GM19025 (cell line): Measurements from ENCODE around the gene IL26.
"Not testable (repeated sequence)": the region's sequence is repeated elsewhere in the genome, so short reads cannot be mapped to it uniquely, and the experiment has no call there.

ENCODE experiments used
- ATAC-seq: cut with Tn5 transposase; IDR thresholded peaks from one replicate; pipeline ENCODE4 v1.9.1; 2021; ENCODE audit warnings: mild to moderate bottlenecking, low read depth, moderate library complexity; ENCODE audit not compliant: unreplicated experiment

Gene IL26

DNA sequence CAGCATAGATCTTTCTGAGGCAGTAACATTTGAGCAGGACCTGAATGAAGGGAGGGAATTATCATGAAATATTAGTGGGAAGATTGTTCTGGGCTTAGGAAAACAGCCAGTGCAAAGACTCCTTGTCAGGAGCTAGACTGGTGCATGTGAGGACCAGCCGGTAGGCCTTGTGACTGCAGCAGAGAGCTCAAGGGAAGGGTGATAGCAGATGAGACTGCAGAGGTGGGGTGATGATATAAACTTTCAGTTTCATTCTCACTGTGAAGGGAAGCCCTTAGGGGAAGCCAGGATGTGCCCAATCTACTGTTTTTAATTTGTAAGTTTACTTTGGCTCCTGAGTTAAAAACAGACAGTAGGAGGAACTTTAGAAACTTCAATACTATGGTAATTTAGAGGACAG is 15.4 kb upstream of the IL26 start:
- ATAC-seq = peak; percentile 96

DNA sequence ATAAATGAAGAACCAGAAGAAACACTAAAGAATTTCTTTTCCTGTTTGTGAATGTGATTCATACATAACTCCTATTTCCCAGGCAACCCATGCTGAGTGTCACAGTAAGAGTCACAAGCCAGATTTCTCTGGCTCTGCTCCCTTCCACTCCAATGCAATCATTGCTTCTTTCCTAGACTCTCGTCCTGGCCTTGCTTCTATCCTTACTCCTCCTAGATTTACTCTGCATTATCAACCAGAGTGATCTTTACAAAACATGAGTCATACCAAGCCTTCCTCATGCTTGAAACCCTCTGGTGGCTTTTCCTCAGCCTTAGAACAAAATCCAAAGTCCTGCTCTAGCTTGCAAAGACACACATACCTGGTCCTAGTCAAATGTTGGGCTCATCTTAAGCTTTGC is 14.5 kb upstream of the IL26 start:
- no peak for ATAC-seq

DNA sequence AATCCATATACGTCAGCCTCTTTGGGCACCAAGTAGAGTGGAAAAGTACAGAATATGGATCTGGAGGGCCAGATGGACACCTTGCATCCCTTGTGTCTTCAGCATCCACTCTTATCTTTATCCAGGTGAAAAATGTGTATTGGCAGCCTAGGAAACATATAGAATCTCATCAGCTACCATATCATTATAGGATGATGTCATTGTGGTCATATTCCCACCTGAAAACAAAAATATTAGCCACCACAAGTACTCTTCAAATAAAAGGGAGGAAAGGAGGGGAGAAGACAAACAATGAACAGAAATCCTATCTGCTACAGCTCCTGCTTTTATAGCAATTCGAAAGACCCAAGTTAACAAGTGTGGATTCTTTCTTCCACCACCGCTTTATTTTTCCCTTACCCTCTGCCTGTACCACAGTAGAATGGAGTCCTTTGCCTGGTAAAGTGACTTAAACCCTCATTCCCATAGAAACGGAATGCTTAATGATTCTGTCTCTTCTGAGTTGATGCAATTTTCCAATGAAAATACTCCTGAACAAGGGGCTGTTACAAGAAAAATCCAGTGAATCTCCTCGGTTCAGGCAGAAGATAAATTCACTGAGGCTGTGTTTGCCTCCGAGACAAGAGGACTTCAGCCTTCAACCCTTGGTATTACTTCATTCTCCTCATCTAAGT is 13.8 kb upstream of the IL26 start:
- no peak for ATAC-seq

DNA sequence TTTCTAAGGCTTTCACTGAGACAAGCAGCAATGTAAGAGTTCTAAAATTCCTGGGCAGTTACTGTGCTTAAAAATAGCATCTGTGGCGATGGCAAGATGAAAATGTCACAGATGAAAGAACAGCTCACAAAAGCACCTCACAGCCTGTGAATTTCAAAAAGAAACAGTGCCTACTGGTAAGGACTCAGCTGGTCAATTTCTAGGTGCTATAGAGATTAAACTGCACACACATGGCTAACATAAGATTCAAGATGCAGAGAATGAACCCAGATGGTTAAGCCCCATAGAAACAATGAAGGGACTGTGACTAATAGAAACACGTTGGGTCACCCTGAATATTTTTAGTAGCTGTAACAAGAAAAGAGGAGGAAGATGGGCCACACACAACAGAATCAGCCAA is 12.0 kb upstream of the IL26 start:
- ATAC-seq = no peak

DNA sequence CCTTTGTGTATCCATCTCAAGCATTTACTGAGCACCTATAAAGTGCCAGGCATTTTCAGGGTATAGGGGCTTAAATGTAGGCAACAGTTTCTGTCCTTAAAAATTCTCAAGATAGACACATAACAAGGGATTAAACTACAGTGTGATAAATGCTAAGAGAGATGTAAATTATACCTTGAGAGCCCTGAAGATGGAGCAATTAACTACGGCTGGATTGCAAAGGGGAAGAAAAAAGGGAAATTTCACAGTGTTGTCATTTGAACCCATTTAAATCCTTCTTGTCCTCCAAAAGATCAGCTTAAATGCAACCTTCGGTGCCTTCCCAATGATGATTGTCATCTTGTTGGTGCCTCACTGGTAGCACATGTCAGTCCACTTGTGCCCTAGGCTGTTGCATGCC is 11.5 kb upstream of the IL26 start:
- ATAC-seq = no peak

DNA sequence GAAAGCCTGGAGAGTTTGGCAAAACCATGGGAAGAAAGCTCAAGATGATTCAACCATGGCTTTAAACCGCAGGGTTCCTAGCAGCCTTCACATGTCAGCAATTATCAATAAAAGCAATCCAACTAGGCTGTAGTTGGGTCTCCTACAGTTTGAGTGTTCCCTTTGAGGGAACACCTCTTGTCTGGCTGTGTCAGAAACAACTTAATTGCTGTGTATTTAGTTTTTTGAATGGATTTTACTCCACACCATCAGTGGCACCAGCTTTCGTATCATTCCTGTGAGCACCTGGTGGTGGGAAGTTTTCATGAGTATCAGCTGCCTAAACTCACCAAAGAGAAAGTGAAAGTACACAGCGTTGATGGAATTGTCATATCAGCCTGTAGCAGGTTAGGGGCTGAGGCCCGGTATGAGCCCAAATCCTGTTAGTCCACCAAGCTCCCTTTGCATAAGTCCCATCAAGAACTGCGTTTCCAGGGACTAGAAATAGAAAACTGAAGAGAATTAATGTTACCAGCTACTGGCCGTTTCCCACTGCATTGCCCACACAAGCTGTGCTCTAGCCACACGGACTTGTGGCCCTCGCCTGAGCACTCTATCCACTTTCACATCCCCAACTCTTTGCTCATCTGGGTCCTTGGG is 10.9 kb upstream of the IL26 start:
- peak; percentile 49 for ATAC-seq

DNA sequence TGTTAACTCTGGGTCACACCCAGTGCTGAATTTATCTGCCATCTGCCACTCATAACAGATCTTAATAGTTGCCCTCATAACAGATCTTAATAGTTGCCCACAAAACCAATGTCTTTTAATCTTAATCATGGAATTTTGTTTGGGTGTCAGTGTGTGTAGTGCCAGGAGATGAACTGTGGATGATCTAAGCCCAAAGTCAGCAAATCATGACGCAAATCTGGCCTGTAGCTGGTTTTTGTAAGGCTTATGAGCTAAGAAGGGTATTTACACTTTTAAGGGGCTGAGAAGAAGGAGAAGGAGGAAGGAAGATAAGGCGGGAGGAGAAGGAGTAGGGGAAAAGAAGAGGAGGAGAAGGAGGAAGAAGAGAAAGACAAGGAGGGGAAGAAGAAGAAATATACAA is 10.0 kb upstream of the IL26 start:
- ATAC-seq = no peak

DNA sequence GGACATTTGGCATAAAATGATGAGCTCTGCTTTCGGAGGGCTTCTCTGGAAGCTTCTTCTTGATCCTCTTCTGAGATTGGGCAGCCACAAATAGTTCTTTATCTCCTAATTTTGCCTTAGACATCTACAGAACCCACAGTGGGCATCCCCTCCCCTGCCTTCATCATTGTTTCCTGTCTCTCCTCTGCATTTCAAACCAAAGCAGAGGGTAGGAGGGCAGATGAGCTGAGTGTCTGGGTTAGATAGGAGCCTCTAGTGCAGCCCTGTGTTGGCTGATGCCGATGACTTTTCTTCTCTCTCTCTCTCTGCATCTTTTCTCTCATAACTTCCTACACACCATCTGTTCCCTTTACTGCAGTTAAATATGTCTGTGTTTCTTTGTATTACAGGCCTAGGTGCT is 8.5 kb upstream of the IL26 start:
- ATAC-seq = no peak

DNA sequence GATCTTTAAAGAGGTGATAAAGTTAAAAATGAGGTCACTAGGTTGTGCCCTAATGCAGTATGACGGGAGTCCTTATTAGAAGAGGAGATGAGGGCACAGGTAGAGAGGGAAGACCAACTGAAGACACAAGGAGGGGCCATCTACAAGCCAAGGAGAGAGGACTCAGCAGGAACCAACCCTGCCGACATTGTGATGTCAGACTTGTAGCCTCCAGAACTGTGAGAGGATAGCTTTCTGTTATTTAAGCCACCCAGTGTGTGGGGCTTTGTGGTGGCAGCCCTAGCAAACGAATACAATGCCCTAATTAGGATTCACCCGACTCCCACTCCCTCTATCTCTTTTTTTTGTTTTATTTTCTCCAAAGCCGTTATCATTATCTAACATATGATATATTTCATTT is 7.9 kb upstream of the IL26 start:
- no peak for ATAC-seq

DNA sequence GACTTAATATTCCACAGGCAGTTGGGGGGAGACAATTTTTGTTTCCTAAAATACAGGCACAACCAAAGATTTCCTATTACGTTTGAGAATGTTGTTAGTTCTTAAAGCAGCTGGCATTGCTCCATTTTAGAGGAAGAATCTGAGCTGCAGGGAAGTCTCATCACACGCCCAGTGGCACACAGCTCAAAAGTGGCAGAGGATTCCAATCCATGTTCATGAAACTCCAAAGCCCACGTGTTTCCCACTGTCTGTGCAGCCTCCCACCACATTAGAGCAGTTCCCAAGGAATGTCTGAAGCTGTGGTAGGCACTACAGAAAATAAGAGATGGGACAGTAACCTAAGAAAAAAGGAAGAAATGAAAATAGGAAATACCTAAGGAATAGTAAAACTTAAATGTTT is 6.1 kb upstream of the IL26 start:
- no peak for ATAC-seq

DNA sequence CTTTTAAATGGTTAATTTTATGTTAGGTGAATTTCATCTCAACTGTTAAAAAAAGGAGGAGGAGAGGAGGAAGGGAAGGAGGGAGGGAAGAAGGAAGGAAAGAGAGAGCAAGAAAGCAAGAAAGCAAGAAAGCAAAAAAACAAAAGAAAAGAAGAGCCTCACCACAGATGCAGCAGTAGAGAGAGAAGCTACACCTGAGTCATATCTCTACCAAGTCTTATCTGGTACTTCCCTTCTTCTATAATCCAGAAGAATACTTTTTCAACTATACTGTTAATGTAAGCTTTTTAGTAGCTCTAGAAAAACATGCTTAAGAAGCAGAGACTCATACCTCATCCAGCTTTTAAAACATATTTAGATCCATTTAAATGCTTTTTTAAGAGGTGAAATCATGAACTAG is 5.6 kb upstream of the IL26 start:
- ATAC-seq = no peak

DNA sequence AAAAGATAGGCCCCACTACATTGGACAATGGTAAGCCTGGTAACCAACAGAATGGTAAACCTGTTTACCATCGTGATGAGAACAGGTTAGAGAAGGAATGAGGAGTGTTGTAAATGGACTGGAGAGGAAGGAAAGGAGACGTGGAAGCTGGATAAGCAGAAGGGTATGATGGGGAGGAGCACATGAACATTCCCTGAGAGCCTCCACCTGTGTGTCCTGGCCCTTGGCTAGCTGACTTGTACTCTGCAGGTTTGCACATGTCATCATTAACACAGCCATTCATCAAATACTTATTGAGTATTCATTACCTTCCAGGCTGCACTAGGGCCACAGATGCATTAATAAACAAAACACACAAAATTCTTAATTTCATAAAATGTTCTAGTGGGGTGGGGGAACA is 4.3 kb upstream of the IL26 start:
- ATAC-seq = no peak

DNA sequence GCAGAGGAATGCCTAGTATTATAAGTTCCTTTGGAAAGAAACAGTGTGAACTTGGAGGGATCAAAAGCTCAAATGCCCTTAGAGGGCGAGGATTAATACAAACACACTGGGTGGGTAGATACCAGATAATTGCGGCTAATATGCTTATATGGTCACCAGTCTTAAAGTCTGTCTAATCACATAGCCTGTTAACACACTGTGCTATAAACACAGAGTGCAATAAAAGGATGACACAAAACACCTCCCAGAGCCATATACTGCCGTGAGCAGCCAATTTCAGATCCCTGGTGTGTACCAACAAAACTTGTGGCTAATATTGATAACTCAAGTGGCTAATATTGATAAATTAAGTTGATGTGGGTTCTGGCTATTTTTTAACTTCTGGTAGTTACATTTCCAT is 1.7 kb upstream of the IL26 start:
- ATAC-seq = no peak

DNA sequence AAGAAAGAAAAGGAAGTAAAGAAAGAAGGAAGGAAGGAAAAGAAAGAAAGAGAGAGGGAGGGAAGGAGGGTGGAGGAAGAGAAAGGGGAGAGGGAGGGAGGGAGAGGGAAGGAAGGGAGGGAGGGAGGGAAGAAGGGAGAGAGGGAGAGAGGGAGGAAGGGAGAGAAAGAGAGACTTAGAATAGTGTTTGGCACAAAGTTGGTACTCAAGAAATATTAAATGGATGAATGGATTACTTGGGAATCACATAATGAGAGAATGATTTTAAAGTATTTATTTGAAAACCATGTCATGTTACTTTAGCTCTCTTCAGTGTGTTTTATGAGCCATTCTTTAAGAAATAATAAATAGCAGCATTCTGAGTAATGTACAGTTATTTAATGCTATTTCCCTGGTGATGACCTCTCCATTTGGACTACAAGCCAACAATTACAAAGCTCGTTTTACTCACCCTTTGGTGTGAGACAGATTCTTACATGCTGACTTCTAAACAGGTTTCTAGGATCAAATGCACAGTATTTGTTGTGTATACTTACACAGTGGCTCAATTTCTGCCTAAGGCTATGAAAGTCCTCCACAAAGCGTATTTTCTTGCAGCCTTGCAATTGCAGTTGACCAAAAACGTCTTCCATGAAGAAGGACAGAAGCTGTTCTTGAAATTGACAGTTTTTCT is 861 bp downstream of the IL26 start:
- ATAC-seq = no peak

DNA sequence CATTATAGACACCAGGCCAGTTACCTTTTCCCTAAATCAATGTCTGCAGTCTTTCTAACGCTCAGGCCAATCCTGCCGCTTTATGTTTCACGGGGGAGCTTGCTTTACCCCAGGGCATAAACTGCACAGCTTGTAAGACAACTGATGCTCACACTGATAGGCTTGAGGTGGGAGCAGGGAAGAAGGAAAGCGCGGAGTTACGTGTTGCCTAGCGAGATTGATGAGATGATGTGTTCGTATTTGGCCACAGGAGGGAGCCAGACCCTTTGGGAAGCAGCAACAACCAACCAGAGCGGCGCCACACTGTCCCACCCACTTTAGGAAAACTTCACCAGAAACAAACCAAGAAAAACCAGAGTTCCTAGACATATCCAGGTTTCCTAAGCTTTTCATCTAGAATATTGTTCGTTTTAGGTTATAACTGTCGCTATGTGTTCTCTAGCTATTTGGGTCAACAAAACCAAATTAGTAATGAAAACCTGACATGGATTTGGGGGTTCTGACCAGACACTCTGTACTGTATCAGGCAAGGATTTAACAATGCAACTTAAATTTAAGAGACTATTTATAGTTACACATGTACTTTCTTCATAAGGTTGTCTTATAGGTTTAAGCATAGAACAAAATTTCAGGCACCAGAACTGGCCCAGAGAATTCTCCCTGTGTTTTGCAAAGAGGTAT is 2.4 kb downstream of the IL26 start:
- ATAC-seq = peak; percentile 93

DNA sequence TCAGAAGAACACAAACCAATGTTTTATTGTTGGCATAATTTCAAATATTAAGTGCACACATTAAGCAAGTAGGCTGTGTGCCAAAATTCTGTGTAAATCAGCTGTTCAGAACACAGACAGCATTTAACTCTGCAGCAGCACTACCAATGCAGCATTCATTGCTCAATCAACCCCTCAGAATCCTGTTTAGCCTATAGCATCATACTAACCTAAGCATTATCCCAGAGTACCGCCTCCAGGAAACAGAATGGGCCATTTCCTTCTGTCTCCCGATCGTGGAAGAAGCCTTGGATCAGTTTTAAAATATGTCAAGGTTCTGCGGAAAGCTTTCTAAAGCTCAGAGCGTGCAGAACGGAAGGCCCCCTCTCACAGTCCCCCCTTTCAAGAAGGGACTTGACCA is 3.3 kb downstream of the IL26 start:
- no peak for ATAC-seq

DNA sequence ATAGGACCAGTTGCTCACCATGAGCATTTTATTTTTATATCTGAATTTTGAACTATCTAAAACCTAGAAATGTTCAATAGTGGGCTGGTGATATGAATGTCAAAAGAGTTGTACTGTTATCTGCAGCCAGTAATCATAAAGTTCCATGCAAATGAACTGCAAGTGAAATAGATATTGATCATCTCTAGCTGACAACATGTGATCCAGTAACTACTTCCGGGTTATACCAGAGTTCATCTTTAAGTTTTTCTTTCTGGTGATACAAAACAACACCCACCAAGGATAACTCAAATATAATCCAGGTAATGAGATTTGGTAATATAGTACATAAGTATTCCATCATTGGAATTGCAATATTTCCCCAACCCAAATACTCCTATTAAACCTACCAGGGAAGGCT is 4.1 kb downstream of the IL26 start:
- ATAC-seq = no peak

DNA sequence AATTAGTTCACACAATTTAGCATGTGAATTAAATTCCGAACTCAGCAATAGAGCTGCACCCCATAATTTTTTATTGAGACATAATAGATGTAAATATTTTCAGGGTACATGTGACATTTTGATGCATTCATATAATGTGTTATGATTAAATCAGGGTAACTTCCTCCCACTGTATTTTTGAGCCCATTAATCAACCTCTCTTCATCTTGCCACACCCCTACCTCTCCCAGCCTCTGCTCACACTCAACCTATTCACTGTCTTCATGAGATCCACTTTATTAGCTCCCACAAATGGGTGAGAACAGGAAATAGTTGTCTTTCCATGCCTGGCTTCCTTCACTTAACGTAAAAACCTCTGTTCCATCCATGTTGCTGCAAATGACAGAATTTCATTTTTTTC is 14.7 kb downstream of the IL26 start:
- no peak for ATAC-seq

DNA sequence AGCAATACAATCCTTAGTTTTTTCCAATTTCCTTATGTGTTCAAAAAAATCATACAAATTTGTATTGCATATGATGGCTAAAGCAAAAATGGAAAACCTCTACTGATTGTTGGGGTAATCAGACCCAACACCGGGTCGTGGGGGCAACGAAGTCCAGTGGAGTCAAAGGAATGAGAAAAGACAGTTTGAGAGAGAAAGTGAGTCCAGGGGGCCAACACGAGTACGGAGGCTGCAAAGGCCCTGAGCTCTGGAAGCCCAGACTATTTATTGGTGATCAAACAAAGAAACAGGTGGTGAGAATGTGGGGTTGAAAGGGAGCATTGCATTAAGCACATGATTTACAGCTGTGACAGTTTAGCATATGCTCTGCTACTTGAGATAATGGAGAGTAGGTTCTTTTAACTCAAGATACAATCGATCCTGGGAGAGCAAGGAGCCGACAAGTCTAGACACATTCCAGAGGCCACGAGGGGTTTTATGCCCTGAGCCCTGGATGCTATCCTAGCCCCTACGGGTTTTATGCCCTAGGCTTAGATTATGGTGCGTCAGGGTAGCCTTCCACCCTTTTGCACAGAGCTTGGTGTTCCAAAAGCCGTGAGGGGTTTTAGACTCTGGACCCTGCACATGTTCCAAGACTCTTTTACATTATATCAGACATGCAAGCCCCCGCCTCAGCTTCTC is 16.4 kb downstream of the IL26 start:
- not testable (repeated sequence) for ATAC-seq

DNA sequence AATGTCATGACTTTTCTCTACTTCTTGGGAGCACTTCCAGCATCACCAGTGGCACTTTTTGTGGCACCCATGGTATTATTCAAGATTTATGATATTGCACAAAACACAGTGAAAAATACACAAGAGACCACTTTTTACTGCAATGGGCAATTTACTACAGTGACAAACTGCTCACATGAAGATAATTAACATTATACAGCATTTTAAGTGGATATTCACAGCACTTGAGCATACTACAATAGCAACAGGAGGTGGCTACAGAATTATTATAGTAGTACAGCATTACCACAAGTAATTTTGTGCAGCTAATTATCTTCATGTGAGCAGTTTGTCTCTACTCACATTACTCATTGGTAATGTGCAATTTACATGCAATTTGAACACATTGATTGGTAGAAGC is 18.3 kb downstream of the IL26 start:
- ATAC-seq = no peak

DNA sequence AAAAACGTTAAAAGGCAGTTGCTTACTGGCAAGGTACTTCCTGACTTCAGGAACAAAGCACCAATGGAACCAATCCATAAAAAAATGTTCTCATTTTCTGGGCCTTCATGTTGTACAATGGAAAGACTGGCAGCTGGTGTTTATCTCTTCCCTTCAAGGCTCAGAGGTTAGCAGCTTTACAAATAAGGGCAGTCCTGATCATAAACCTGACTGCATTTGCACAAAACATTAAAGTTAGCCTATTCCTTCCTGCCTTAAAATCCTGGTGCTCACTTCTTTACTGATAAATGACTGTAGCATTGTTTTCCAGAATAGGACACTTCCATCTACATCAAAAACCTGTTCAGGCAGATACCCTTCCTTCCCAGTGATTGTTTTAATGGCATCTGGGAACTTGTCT is 19.2 kb downstream of the IL26 start:
- no peak for ATAC-seq
